SIG-M5 (cell line): ENCODE results near the gene DBN1.
A peak's percentile ranks its signal among the peaks of the same experiment; 100 is the strongest.

Experiments
- DNase-seq: peaks from one replicate; lab custom pipeline; 2025; lab: John Stamatoyannopoulos, UW

The DBN1 gene

DNA sequence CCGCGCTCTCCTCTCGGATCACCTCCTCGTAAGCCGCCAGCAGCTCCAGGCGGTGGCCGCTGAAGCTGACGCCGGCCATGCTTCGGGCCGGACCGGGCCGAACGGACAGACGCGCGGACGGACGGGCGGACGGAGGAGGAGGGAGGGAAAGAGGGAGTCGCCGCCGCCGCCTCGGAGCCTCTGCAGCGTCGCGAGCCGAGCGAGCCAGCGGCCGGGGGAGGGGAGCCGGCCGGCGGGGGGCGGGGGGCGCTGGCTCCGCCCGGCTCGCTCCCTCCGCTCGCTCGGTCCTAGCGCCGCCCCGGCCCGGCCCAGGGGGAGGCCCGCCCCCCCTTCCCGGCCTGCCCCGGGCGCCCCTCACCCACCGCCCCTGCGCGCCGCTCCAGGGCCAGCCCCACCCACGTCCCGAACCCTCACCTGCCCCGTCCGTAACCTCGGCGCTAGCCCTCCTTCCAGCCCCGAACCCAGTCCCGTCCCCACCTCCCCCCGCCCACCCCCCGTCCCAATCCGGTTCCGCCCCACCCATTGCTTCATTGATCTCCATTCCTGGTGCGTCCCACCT is at the start of gene DBN1:
TSS of gene DBN1 (minus strand) at position 192 of the 559 bp plus-strand sequence. CDS start at position 79, 113 bp downstream.
- no peak for DNase-seq

DNA sequence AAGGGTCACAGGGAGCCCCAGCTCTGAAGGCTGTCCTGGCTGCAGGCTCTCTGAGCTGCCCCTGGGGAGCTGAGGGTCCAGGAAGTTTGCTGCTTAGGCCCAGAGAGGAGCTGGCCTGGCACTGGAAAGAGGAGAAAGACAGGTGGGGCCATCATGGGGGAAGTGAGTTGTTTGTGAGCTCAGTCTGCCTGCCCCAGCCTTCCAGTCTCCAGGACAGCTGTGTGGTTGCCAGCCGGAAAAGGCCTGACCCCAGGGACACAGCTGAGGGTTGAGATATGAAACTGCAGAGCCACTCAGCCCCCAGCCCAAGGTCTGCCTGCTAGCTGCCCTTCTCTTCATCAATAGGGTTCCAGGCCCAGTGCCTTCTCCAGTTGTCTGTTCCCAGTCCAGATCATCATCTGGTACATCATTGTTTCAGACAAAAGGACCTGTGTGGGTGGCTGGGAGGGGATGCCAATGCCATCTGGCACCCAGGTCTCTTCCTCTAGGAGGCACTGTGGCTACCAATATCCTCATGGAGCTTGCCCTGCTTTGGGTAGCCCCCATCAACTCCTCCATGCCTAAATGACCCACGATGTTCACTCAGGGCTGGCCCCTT is 47.6 kb upstream of the DBN1 start:
- DNase-seq = no peak

DNA sequence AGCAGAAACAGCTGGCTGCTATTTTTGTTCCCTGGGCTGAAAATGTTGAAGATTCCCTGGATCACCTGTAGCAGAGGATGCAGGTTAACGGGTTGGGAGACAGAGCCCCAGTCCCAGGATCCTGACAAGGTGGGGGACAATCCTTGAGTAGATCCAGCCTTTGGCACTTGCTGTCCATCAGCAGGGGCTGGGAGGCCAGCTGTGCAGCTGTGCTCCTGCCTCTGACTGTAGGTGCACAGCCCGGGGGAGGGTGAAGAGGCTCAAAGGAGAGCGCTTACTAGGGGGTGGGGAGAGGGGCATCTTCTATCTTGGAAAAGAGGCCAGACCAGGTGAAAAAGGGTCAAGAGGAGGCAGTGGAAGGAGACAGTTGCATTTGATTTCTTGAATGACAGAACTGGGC is 46.8 kb upstream of the DBN1 start:
- no peak for DNase-seq

DNA sequence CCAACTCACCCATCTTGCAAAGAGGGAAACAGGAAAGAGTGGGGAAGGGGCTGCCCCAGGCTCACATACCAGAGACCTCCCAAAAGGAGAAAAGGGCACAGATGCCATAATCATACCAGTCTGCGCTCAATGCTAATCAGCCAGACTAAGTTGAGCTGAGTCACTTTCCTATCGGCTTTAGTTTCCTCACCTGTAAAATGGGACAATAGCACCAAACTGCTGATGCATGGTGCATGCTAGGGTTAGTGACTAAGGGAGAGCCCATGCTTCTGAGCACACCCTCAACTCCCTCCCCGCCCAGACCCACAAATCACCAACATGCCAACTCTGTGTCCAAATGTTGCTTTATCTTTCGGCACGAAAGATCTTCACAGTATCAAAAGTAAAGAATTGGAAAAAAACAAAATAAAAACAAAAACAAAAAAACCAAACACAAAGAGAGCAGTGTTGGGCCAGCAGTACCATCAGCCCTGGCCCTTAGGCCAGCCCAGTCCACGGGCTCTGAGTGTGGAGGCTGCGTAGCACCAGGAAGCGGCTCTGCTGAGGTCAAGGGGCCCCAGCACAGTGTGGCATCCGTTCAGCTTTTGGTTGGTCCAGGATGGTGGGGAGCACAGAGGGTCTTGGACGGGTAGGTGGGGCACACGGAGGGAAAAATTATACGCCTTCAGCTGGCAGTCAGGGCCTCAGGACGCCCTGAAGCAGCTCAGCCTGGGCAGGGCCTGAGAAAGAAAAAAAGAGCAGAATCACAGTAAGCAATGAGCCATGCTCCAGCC is 46.2 kb upstream of the DBN1 start:
- no peak for DNase-seq

DNA sequence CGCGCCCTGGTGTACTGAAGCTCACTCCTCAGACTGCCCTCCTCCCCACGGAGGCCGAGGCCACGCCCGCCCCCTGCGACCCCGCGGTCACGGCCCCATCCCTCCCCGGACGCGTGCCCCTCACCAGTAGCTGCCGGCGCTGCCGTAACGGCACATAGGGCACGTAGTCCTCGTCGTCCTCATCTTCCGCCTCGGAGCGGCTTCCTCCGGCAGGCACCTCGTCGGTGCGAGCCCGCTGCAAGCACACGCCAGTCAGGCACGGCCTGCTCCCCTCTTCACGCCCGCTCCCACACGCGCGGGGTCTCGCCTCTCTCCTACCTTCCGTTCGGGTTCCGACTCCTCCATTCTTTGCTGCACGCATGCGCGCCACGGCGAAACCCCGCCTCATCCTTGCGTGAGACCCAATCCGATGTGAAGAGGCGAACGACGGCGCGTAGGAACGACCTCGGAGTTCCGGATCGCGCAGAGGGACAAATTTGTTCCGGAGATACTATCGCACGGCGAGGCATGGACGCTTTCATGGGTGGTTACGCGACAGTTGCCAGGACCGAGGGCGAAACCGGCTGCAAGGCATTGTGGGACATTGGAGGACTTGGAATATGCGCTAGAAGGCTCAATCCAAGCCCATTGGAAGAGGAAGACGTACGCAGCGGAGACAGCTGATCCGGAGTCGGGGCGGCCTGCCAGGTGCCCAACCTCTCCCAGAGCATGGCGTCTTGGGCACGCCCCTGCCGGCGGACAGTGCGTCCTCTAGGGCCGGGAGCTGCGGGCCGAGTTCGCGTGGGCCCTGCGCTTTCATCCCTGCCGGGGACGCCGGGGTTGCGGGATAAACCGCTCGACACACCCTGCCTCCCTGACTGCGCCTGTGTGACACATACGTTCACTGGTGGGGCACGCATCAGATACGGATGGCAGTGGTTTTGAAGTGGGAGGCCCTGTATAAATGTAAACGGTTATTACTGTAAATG is 43.5 kb upstream of the DBN1 start, which contains the start of gene DDX41:
TSS of gene DDX41 (minus strand) at position 361 of the 968 bp plus-strand sequence. CDS start at position 345, 16 bp downstream.
- DNase-seq = peak; percentile 95

DNA sequence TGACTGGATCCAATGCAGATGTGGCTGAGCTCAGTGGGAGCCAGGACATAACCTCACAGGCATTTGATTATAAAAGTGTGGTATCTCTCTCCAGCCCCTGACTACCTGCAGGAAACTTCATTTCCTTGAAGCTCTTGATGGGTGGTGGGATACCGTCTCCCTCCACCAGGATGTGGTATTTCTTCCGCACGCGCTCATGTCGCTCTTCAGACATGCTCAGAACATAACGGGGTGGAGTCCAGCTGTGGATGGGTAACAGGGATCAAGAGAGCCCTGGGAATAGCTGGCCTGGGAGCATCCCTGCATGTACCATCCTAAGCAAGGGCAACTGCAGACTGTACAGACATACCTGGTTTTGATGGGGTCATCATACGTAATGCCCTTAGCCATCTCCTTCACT is 42.1 kb upstream of the DBN1 start:
- DNase-seq = no peak

DNA sequence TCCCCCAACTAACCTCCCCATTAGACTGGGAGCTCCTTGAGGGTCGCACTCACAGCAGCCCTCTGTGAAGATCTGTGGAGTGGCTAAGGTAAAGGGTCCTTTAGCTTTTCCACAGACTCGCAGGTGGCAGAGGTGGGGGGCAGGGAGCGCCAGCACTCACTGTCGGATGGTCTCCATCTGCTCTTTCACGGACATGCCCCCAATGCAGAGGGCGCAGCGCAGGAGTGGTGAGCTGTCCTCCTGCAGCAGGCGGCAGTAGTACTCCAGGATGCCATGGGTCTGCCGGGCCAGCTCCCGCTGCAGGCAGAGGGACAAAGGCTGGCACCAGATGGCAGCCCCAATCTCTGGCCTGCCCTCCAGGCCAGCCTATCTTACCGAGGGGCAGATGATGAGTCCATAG is 41.1 kb upstream of the DBN1 start:
- no peak for DNase-seq

DNA sequence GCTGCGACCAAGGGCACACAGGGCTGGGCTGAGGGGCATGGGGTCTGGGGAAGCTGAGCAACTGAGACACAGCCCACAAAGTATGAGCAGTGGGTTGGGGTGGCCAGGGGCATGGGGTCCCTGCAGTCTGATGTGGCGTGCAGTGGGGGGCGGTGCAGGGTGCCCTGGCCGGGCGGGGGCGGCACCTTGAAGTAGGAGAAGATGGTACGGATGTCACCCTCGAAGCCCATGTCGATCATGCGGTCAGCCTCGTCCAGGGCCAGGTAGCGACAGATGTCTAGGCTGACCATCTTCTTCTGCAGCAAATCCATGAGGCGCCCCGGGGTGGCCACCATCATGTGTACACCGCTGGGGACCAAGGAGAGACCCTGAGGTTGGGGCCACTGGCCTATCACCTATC is 40.1 kb upstream of the DBN1 start:
- DNase-seq = no peak

DNA sequence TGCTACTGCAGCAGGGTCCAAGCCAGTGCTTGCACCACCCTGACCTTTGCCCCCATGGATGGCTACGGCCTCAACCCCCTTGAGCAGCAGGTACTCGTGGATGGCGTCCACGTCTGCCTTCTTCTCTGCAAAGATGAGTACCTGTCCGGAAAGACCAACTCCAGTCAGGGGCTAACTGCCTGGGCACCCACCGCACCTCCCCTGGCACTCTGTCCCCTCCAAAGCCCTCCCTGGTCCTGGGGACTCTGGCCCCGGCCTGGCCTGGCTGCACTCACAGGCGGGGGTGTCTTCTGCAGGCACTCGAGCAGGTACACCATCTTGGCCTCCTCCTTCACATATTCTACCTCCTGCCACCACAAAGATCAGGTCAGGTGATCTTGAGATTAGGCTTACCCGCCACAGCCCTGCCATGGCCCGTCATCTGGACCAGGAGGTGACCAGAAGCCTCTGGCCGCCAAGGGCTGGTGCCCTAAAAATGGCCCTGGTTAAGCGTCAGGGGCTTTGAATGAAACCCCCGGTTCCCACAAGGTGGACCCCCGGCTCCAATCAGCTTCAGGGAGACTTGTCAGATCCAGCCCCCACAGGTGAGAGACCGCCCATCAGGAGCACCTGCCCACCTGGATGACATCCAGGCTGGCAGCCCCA is 39.4 kb upstream of the DBN1 start:
- DNase-seq = no peak

DNA sequence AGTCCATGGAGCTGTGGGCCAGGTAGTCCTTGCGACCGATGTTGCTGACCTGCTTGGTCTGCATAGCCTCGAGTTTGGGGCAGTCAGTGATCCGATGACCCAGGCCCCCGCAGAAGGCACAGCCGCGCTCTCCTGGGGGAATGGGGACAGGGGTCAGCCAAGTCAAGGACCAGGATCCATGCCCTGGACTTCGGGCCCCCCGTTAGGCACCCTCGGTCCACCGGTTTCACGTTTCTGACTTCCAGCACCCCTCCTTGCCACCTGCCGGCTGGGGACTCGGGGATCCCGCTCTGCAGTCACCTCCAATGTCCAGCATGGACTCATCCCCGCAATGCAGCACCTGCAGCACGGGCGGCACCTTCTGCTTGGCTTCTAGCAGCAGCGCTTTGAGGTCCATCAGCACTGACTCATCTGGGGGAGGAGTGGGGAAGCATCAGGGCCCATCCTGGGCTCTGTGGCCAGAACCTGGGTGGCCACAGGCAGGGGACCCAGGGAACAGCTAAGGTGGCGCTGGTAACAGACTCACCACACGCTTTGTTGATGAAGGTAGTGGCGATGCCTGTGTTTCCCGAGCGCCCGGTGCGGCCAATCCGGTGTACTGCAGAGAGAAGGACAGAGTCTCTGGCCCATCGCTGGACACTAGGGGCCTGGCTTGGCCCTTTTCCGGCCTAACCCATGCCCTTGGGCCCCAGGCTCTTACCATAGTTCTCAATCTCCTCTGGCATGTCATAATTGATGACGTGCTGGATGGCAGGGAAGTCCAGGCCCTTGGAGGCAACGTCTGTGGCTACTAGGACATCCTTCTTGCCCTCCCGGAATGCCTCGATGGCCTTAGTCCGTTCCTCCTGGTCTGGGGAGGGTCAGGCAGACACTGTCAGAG is 38.6 kb upstream of the DBN1 start:
- DNase-seq = no peak

DNA sequence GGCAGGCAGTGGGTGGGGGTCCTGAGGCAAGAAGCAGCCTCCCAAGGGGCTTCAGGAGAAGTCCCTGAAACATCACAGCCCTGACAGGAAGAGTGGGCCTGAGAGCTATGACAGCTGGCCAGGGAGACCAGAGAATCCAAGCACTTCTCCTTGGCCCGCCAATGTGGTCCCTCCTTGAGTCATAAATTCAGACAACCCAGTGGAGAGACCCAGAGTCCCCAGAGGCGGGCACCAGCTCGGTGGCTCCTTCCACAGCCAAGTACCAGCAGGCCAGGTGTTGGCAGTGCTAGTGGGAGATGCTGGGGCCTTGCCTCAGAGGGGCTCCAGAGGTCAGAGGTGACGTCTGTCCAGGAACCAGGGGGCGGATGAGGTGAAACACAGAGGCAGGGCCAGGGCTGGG is 37.7 kb upstream of the DBN1 start:
- DNase-seq = no peak

DNA sequence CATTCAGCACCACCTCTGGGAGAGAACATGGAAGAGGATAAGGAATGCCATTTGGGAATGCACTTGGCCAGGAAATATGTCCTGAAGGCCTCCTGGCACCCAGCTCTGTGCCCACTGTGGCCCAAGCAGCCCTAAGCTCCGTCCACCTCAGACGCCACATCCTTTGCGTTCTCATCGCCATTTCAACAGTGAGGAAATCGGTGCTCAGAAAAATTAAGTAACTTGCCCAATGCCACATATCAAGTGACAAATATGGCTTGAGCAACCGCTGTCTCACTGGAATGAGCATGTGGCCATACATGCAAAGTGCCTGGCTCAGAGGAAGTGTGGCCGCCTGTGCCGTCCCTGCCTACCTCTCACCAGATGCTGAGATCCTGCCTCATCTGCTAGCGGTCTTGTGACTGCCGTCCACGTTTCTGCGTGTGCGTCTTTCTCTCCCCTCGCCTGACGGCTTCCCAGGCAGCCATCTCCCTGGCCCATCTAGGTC is 37.2 kb upstream of the DBN1 start:
- peak; percentile 74 for DNase-seq

DNA sequence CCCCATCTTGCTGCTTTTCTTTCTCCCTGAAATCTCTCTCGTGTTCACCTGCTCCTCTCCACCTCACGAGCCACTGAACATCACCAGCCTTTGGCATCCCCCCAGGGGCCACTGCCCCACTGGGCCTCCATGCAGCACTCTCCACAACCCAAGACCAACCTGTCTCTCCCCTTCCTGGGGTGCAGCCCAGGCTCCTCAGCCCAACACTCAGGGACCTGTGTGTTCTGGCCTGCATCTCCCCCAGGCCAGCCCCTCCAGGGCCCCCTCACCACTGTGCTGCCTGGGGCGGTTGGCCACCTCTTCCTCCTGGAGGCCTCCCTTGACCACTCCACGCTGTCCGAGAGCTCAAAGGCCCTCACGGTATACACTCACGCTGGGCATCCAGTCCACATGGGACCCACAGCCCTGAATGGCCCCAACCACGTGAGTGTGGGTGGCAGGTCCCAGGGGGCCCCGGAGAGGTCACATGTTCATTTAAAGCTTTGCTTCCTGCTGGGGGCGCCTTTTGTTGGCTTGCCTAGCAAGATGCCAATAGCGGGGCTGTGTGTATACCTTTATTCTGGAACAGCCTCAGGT is 36.6 kb upstream of the DBN1 start:
- DNase-seq = no peak

DNA sequence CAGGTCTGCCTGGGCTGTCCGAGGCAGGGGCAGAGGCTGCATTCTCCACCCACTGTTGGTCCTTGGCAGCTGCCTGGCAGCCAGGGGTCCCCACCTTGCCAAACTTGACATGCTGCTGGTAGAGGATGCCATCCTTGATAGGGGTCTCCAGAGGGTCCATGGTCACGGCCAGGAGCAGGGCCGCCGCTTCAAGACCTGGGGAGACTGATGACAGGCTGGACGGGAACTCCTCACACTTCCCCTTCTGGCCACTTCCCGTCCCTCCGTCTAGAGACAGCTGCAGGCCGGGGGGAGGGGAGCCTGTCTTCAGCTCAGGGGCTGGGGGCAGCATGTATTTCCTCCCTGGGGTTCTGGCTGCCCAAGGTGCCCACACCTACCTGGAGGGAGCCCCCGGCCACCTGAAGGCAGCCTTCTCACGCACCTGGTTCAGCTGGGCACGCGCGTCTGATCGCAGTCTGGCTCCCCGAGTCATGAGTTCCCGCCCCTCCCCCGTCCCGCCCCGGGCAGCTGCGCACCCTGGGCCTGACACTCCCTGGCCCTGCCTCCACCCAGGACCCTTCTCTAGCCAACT is 36.0 kb upstream of the DBN1 start, which contains the start of gene DOK3:
TSS of gene DOK3 (minus strand) at position 446 of the 571 bp plus-strand sequence. CDS start at position 160, 286 bp downstream.
- DNase-seq = no peak

DNA sequence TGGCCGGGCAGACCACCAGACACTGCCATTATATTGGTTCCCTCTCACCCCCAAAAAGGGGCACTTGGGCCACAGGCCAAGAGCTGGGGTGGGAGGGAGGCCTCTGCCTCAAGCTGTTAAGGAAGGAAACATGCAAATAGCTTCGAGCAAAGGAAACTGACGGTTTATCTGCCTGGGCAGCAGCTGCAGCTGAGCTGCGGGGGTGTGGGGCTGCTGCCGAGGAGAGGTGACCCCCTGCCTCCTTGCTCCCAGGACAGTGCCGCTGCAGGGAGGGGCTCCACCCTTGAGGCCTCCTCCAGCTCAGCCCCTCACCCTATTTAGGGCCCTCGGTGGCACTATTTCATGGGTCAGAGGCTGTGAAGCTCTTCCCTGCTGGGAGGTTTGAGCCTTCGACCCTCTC is 35.4 kb upstream of the DBN1 start:
- no peak for DNase-seq

DNA sequence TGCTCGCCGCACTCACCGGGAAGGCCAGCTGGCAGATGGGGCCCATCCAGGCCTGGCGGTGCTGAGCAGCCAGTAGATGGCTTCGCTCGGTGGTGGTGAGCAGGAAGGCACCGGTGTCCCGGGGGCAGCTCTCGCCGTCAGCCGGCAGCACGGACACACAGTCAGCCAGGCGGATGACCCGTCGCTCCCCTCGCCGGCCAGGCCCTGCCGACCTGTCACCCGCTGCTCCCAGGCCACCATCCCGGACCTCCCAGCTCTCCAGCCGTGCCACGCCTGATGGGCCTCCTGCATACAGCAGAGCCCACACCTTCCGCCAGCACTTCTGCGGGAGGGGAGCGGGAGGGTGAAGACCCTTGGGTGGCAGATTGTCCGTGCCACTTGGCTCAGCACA is 34.8 kb upstream of the DBN1 start:
- no peak for DNase-seq

DNA sequence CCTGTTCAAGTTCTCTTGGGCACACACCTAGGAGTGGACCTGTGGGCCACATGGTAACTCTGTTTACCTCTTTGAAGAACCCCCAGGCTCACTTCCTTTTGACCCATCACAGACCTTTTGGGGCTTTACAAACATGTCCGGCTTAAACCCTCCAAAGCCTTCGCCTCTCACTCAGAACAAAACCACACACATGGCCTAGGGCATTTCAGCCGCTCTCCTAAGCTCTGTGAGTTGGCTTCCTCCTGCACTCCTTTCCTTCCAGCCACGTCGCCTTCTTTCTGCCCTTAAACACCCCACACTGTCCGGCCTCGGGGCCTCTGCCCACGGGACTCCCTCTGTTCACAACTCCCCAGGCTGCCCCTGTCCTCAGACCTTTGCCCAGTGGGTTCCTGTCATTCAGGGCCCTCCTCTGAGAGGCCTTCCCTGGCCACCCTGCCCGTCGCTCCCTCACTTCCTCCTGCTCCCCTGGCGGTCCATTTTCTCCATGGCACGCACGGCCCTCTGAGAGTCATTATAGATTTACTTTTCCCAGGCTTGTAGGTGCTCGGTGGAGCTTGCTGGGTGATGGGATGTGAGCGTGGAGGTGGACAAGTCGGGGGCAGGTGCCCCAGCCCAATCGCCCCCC is 34.3 kb upstream of the DBN1 start:
- no peak for DNase-seq

DNA sequence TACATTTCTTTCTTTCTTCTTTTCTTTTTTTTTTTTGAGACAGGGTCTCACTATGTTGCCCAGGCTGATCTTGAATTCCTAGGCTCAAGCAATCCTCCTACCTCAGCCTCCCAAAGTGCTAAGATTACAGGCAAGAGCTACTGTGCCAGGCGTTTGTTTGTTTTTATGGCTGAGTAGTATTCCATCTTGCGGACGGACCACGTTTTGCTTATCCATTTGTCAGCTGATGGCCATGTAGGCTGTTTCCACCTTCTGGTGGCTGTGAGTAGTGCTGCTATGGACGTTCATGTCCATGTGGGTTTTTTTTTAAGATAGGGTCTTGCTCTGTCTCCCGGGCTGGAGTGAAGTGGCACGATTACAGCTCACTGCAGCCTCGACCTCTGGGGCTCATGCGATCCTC is 33.7 kb upstream of the DBN1 start:
- no peak for DNase-seq

DNA sequence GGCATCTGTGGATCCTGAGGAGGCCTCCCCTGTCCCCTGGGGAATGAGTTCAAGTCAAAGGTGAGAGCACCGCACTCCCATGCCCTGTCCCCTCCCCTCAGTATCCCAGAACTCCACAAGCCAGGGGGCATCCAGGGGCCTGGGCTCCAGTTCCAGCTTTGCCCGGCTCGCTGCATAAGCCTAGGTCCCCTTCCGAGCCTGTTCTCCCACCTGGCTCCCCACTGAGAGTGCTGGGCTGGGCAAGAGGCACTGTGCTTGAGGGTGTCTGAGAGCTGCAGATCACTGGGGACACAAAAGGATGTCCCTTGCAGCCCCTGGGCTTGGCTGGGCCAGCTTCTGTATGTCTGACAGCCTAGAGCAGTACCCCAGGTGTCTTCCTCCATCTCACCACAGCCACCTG is 31.6 kb upstream of the DBN1 start:
- DNase-seq = no peak
